Pancreas (tissue), 10 donors: ENCODE measurements around the gene INPP5D. TPM values are rescaled to one million over a fixed set of nuclear protein-coding genes. Genes with fewer than 3 reads are reported as not detected.

Source experiments
- ATAC-seq, 4 donors: fragments of 200-7000 bp; cut with Tn5 transposase; one replicate each; pipeline versions ENCODE4 v1.8.0 to v1.9.1; 2020; ENCODE audit warnings: mild to moderate bottlenecking in 4 of 4, moderate library complexity in 4 of 4
- DNase-seq, 6 donors: peaks; one replicate each; pipeline ENCODE4 v3.0.0-alpha.2; 2020
- FAIRE-seq: peaks from 2 replicates; lab custom pipeline; 2012; peaks lifted over from hg19 to GRCh38; lab: Jason Lieb, UNC
- H3K27ac ChIP-seq, 4 donors: fragments of 200-600 bp; sonication (generic); 1 replicate in 3 of 4; 2 replicates in 1 of 4; pipeline versions ENCODE4 v1.5.0 to v1.8.0; 2020
- H3K27me3 ChIP-seq, 4 donors: fragments of 200-600 bp; one replicate each; pipeline ENCODE4 v1.8.0; 2021
- H3K36me3 ChIP-seq, 3 donors: fragments of 200-600 bp; sonication (generic) in 1 of 3; one replicate each; pipeline versions ENCODE4 v1.5.0 to v1.8.0; 2020 to 2021
- H3K4me1 ChIP-seq, 3 donors: fragments of 200-600 bp; one replicate each; pipeline ENCODE4 v1.8.0; 2021
- H3K4me3 ChIP-seq, 4 donors: fragments of 200-600 bp; sonication (generic) in 2 of 4; one replicate each; pipeline versions ENCODE4 v1.5.0 to v1.8.0; 2020 to 2021
- H3K9me3 ChIP-seq, 4 donors: fragments of 200-600 bp; one replicate each; pipeline ENCODE4 v1.8.0; 2021
- WGBS, 2 donors: extraction: QIAGEN DNeasy Blood & Tissue Kit; methylation state at CpG; one replicate each; pipeline ENCODE4 v1.1.7; 2013; 5-methylcytosine and 5-hydroxymethylcytosine counted together
- intact Hi-C, 3 donors: fragments of 100-400 bp; cut with DNase I; formaldehyde crosslinking; loops; one replicate each; pipeline versions ENCODE4 v1.11.1 to v1.14.2; 2022
- polyA plus RNA-seq, 2 donors: library from polyadenylated mRNA; stranded (reverse); fragments of 200-250 nt; gene quantifications; one replicate each; pipeline ENCODE4 v1.2.3, GENCODE V29; 2013
- total RNA-seq, 6 donors: library from RNA; stranded (reverse); fragmentation: NEBNext Ultra II Directional in 4 of 6; extraction: Animal tissue kit (Norgen Biotek cat#: 25700) in 4 of 6; gene quantifications; one replicate each; pipeline versions ENCODE4 v1.2.1 to v1.2.4, GENCODE V29; 2021 to 2023
- TF ChIP-seq, protein P1 (sequence below), 4 donors: fragments of 200-600 bp; sonication (generic) in 3 of 4; IDR thresholded peaks; one replicate each; pipeline versions ENCODE4 v1.5.0 to v1.8.0; 2021; ENCODE audit warnings: antibody characterized with exemption in 4 of 4
- donor health status: healthy with polysubstance abuse.
- donor health status: DM: no; HTN: no; CAD: no; lungs with moderate emphysema.
- donor health status: DM: no; HTN: no; CAD: no.
- donor health status: control.
- donor health status: control.
- donor health status: Bipolar disorder and iron deficiency.
- donor health status: DM: yes; HTN: yes; CAD: no.
- donor health status: DM: no; HTN: no; CAD: no.
- donor health status: DM: no; HTN: no; CAD: no.
- donor health status: DM: yes; HTN: yes; CAD: no.

The INPP5D gene
- total and polyA plus RNA-seq, 8 donors = 1.1 to 11.4 (median 2.3) TPM

DNA sequence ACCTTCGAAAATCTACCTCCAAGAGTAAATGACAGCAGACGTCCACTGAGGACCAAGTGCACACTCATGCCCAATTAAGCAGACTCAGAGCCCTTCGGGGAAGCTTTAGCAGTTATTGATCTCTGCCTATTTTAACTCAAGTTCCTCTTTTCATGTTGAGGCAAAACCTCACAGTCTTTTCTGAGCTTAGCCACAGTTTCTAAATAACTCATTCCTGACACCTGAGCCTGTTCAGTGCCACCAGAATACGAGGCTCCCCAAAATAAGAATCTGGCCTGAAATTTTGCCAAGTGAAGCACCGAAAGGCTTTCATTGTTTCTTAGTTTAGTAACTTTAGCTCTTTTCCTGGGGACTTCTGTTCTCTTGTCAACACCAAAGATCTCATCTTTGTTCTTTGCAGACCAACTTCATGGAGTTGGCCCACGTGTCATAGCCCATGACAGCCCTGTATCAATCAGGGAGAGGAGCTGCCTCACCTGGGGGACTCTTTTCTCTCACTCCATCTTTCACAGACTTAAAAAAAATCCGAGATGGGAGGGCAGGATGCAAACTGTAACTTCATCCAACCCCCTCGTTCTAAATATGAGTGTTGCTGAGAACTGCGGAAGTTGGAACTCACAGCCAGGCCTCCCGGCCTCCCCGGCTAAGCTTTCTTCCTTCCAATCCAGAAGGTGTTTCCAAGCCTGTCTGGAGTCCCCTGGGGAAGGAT lies 22.2 kb downstream of the INPP5D start:
- no peak for DNase-seq
- H3K27ac ChIP-seq = peak overlapping the region in 2 of 4 donors; percentile 68 to 70
- peaks cover 0 to 4% (median 0%) of the 10 kb centered on the region in 3 donors for H3K4me1 ChIP-seq
- no peak for FAIRE-seq
- ATAC-seq = no peak
- no peaks in the 10 kb centered on the region for H3K36me3 ChIP-seq
- 60 to 70% methylated on average over 11 of the region's 11 CpGs for WGBS, 2 donors
- H3K9me3 ChIP-seq = no peaks in the 10 kb centered on the region
- intact Hi-C loops = no loop called here
- no peak overlapping the region for H3K4me3 ChIP-seq
- H3K27me3 ChIP-seq = no peaks in the 10 kb centered on the region
- TF ChIP-seq, protein P1, sequence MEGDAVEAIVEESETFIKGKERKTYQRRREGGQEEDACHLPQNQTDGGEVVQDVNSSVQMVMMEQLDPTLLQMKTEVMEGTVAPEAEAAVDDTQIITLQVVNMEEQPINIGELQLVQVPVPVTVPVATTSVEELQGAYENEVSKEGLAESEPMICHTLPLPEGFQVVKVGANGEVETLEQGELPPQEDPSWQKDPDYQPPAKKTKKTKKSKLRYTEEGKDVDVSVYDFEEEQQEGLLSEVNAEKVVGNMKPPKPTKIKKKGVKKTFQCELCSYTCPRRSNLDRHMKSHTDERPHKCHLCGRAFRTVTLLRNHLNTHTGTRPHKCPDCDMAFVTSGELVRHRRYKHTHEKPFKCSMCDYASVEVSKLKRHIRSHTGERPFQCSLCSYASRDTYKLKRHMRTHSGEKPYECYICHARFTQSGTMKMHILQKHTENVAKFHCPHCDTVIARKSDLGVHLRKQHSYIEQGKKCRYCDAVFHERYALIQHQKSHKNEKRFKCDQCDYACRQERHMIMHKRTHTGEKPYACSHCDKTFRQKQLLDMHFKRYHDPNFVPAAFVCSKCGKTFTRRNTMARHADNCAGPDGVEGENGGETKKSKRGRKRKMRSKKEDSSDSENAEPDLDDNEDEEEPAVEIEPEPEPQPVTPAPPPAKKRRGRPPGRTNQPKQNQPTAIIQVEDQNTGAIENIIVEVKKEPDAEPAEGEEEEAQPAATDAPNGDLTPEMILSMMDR (IDR thresholded peaks at IDR 0.05) = no peak

DNA sequence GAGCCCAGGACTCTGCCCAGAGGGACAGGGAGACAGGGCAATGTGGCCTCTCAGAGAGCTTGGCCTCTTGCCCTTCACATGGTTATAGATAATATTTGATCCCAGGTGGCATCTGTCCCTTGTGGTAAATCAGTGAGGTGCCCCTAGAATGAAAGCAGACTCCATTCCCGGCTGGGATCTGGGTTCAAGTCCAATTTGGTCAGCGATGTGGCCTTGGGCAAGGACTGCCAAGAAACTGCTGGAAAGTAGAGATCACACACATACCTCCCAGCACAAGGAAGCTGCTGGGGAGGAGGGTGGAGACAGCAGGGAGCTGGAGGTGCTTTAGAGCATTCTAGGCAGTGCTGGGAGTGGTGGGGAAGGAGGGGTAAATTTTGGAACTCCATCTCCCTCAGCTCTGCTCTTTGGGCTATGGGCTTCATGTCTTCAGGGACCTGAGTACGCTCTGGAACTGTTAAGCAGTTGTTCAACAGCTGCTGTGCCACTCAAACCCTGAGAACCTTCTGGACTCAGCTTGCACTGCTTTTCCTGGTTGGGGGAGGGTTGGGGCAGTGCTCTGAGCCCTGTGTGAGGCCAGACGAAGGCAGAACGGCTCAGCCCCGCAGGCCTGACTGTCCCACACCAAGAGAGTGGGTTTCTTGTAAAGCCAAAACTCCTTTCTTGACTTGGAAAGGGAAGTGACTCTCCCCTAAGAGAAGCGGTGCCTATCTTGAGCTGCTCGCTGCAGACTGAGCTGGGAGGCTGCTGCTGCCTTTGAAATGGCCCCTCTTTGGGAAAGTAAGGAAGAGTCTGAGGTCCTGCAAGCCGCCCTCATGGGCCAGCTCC lies 23.0 kb downstream of the INPP5D start:
- FAIRE-seq = no peak

DNA sequence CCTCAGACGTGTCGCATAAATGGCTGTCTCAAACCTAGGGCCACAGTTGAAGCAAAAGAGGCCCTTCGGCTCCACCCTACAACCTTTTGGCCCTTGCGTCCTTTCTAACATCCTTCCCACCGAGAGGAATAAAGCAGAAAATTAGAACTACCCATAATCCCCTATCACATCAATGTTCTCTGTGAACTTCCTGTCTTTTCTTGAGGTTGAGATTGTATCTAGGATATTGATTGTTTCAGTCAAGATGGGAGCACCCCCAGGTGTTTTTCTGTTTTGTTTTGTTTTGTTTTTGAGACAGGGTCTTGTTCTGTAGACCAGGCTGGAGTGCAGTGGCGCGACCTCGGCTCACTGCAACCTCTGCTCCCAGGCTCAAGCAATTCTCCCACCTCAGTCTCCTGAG lies 23.6 kb downstream of the INPP5D start:
- Histone ChIP-seq H3K27me3 (no peaks in the 10 kb centered on the region), H3K9me3 (no peaks in the 10 kb centered on the region), H3K27ac (peak overlapping the region in 2 of 4 donors; percentile 68 to 70), H3K4me1 (peaks cover 0 to 4% (median 0%) of the 10 kb centered on the region in 3 donors), H3K4me3 (no peak overlapping the region), H3K36me3 (no peaks in the 10 kb centered on the region)
- WGBS, 2 donors = 80 to 90% methylated on average over 8 of the region's 8 CpGs
- DNase-seq (no peak), ATAC-seq (no peak), FAIRE-seq (no peak)
- TF ChIP-seq, protein P1 (IDR thresholded peaks at IDR 0.05) = no peak
- intact Hi-C loops = no loop called here

More for the DNA sequence above, 23.0 kb downstream of the INPP5D start:
- Histone ChIP-seq H3K9me3 (no peaks in the 10 kb centered on the region), H3K4me3 (no peak overlapping the region), H3K27ac (peak overlapping the region in 2 of 4 donors; percentile 68 to 70), H3K4me1 (peaks cover 0 to 4% (median 0%) of the 10 kb centered on the region in 3 donors), H3K27me3 (no peaks in the 10 kb centered on the region), H3K36me3 (no peaks in the 10 kb centered on the region)
- WGBS, 2 donors = 57 to 72% methylated on average over 9 of the region's 9 CpGs
- DNase-seq (no peak), ATAC-seq (peak in 2 of 4 donors; percentile 19 to 29)
- TF ChIP-seq, protein P1 (IDR thresholded peaks at IDR 0.05) = no peak
- intact Hi-C loops = no loop called here

DNA sequence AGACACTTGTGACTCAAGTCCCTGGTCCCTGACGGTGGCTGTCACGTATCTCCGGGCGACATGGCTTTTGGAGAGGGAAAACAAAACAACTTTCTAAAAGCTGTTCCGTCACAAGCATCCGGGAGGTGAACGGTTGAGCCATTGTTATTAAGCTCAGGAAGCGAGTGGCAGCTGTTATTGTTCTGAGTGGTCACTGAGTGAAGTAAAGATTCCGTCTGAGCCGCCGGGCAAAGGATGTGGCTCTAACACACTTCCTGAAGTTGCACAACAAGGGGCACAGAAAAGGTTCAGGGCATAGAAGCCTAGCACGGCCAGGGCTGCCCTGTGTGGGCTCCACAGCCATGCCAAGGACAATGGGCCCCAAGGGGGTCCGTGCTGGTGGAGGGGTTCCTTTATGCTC lies 24.3 kb downstream of the INPP5D start:
- FAIRE-seq (no peak), DNase-seq (peak in 1 of 6 donors; percentile 53), ATAC-seq (peak in 3 of 4 donors; percentile 24 to 70 (median 63))
- intact Hi-C loops = no loop called here
- Histone ChIP-seq H3K27ac (peak overlapping the region in 2 of 4 donors; percentile 68 to 70), H3K4me1 (peaks cover 0 to 4% (median 0%) of the 10 kb centered on the region in 3 donors), H3K27me3 (no peaks in the 10 kb centered on the region), H3K36me3 (no peaks in the 10 kb centered on the region), H3K9me3 (no peaks in the 10 kb centered on the region), H3K4me3 (no peak overlapping the region)
- WGBS, 2 donors = 75 to 81% methylated on average over 13 of the region's 13 CpGs
- TF ChIP-seq, protein P1 (IDR thresholded peaks at IDR 0.05) = no peak
